Upper lobe of right lung (tissue), 1 donor: ENCODE data around the gene ADAMTSL1. TPM values are rescaled to one million over a fixed set of nuclear protein-coding genes. Genes with fewer than 3 reads are reported as not detected.

Experiments
- ATAC-seq: fragments of 200-7000 bp; cut with Tn5 transposase; one replicate; pipeline ENCODE4 v1.9.1; 2020; ENCODE audit warnings: mild to moderate bottlenecking, moderate library complexity
- DNase-seq: peaks from one replicate; pipeline ENCODE4 v3.0.0-alpha.2; 2020
- H3K27ac ChIP-seq: fragments of 200-600 bp; one replicate; pipeline ENCODE4 v1.8.0; 2022
- H3K27me3 ChIP-seq: fragments of 200-600 bp; one replicate; pipeline ENCODE4 v1.8.0; 2022; ENCODE audit warnings: mild to moderate bottlenecking
- H3K36me3 ChIP-seq: fragments of 200-600 bp; one replicate; pipeline ENCODE4 v1.8.0; 2022
- H3K4me1 ChIP-seq: fragments of 200-600 bp; one replicate; pipeline ENCODE4 v1.8.0; 2022
- H3K4me3 ChIP-seq: fragments of 200-600 bp; one replicate; pipeline ENCODE4 v1.8.0; 2022; ENCODE audit warnings: mild to moderate bottlenecking
- H3K9me3 ChIP-seq: fragments of 200-600 bp; one replicate; pipeline ENCODE4 v1.8.0; 2022
- CTCF ChIP-seq: fragments of 200-600 bp; IDR thresholded peaks from one replicate; pipeline ENCODE4 v1.8.0; 2022; ENCODE audit warnings: antibody characterized with exemption
- intact Hi-C: fragments of 100-400 bp; cut with DNase I; formaldehyde crosslinking; loops from one replicate; pipeline ENCODE4 v1.11.0; 2022
- total RNA-seq: library from RNA; stranded (reverse); fragmentation: NEBNext Ultra II Directional; extraction: Animal tissue kit (Norgen Biotek cat#: 25700); gene quantifications from one replicate; pipeline ENCODE4 v1.2.1, GENCODE V29; 2021
- donor health status: DM: no; HTN: yes; CAD: no; lungs with severe emphysema.

The ADAMTSL1 gene
- total RNA-seq, 1 donor from 2014 or later: 7.3 TPM

GRCh38 chr9:18545636-18546360 is 71.8 kb downstream of the ADAMTSL1 start:
- intact Hi-C loops: no loop called here
- ATAC-seq: no peak
- no peak for TF ChIP-seq CTCF

GRCh38 chr9:18548456-18548855 is 74.5 kb downstream of the ADAMTSL1 start:
- intact Hi-C loops: no loop called here
- ATAC-seq (no peak), DNase-seq (no peak)
- Histone ChIP-seq H3K27me3 (no peaks in the 10 kb centered on the region), H3K27ac (no peak overlapping the region), H3K9me3 (no peaks in the 10 kb centered on the region), H3K4me1 (no peaks in the 10 kb centered on the region), H3K4me3 (no peak overlapping the region), H3K36me3 (no peaks in the 10 kb centered on the region)
- no peak for TF ChIP-seq CTCF

More at GRCh38 chr9:18545636-18546360, 71.8 kb downstream of the ADAMTSL1 start:
- H3K27me3 ChIP-seq: no peaks in the 10 kb centered on the region
- DNase-seq: no peak
- no peaks in the 10 kb centered on the region for H3K9me3 ChIP-seq
- H3K36me3 ChIP-seq: no peaks in the 10 kb centered on the region
- no peaks in the 10 kb centered on the region for H3K4me1 ChIP-seq
- H3K4me3 ChIP-seq: no peak overlapping the region
- no peak overlapping the region for H3K27ac ChIP-seq

GRCh38 chr9:18549772-18550171 is 75.8 kb downstream of the ADAMTSL1 start:
- Histone ChIP-seq H3K27me3 (no peaks in the 10 kb centered on the region), H3K4me3 (no peak overlapping the region), H3K36me3 (no peaks in the 10 kb centered on the region), H3K4me1 (no peaks in the 10 kb centered on the region), H3K27ac (no peak overlapping the region), H3K9me3 (no peaks in the 10 kb centered on the region)
- ATAC-seq: no peak
- intact Hi-C loops: no loop called here
- no peak for TF ChIP-seq CTCF
- DNase-seq: no peak

GRCh38 chr9:18550286-18550685 is 76.3 kb downstream of the ADAMTSL1 start:
- Histone ChIP-seq H3K27me3 (no peaks in the 10 kb centered on the region), H3K4me3 (no peak overlapping the region), H3K9me3 (no peaks in the 10 kb centered on the region), H3K27ac (no peak overlapping the region), H3K4me1 (no peaks in the 10 kb centered on the region), H3K36me3 (no peaks in the 10 kb centered on the region)
- intact Hi-C loops: no loop called here
- no peak for TF ChIP-seq CTCF
- DNase-seq (no peak), ATAC-seq (no peak)

- no peaks in the 10 kb centered on the region for H3K27me3 ChIP-seq
- no peak overlapping the region for H3K27ac ChIP-seq
- H3K4me3 ChIP-seq: no peak overlapping the region
- intact Hi-C loops: no loop called here
- no peaks in the 10 kb centered on the region for H3K9me3 ChIP-seq
- no peak for TF ChIP-seq CTCF
- DNase-seq (no peak), ATAC-seq (no peak)
- H3K4me1 ChIP-seq: no peaks in the 10 kb centered on the region
- no peaks in the 10 kb centered on the region for H3K36me3 ChIP-seq
Observed at GRCh38 chr9:18554244-18554643, 80.3 kb downstream of the ADAMTSL1 start.
